Glutamatergic neuron (in vitro differentiated cells): ENCODE data around the gene P2RY8. TPM values are rescaled to one million over a fixed set of nuclear protein-coding genes. Genes with fewer than 3 reads are reported as not detected.

Experiments used
- DNase-seq: peaks from one replicate; pipeline ENCODE4 v3.0.0; 2022
- H3K27ac Mint-ChIP-seq: one replicate; pipeline ENCODE4 v1.8.0; 2020; ENCODE audit warnings: mild to moderate bottlenecking, mixed read lengths, inconsistent platforms; ENCODE audit not compliant: unreplicated experiment
- H3K27me3 Mint-ChIP-seq: one replicate; pipeline ENCODE4 v1.8.0; 2020; ENCODE audit warnings: mild to moderate bottlenecking, moderate library complexity, mixed read lengths, inconsistent platforms; ENCODE audit not compliant: unreplicated experiment
- H3K36me3 Mint-ChIP-seq: one replicate; pipeline ENCODE4 v1.8.0; 2020; ENCODE audit warnings: mild to moderate bottlenecking, mixed read lengths, inconsistent platforms; ENCODE audit not compliant: unreplicated experiment
- H3K4me1 Mint-ChIP-seq: one replicate; pipeline ENCODE4 v1.8.0; 2020; ENCODE audit warnings: mild to moderate bottlenecking, low read depth, mixed read lengths, inconsistent platforms; ENCODE audit not compliant: unreplicated experiment
- H3K4me3 Mint-ChIP-seq: one replicate; pipeline ENCODE4 v1.8.0; 2020; ENCODE audit warnings: mild to moderate bottlenecking, mixed read lengths, inconsistent platforms; ENCODE audit not compliant: unreplicated experiment
- H3K9me3 Mint-ChIP-seq: one replicate; pipeline ENCODE4 v1.8.0; 2020; ENCODE audit warnings: mild to moderate bottlenecking, moderate library complexity, mixed read lengths, inconsistent platforms; ENCODE audit not compliant: unreplicated experiment
- total RNA-seq: library from RNA; stranded (reverse); fragmentation: NEBNext Ultra II Directional; extraction: Animal tissue kit (Norgen Biotek cat#: 25700); gene quantifications from one replicate; pipeline ENCODE4 v1.2.1, GENCODE V29; 2021; ENCODE audit not compliant: unreplicated experiment
- TF ChIP-seq, protein P1 (sequence below): fragments of 200-600 bp; sonication (generic); IDR thresholded peaks from one replicate; pipeline ENCODE4 v1.5.0; 2021; ENCODE audit not compliant: partially characterized antibody, unreplicated experiment

The P2RY8 gene
- total RNA-seq, 1 donor from 2014 or later = 2.3 TPM

- no peak for DNase-seq
- Mint-ChIP-seq H3K27me3 (peaks cover 6% of the 10 kb centered on the region), H3K9me3 (peaks cover 15% of the 10 kb centered on the region), H3K4me3 (no peak overlapping the region), H3K4me1 (no peaks in the 10 kb centered on the region), H3K36me3 (peaks cover 27% of the 10 kb centered on the region), H3K27ac (no peak overlapping the region)
- TF ChIP-seq, protein P1, sequence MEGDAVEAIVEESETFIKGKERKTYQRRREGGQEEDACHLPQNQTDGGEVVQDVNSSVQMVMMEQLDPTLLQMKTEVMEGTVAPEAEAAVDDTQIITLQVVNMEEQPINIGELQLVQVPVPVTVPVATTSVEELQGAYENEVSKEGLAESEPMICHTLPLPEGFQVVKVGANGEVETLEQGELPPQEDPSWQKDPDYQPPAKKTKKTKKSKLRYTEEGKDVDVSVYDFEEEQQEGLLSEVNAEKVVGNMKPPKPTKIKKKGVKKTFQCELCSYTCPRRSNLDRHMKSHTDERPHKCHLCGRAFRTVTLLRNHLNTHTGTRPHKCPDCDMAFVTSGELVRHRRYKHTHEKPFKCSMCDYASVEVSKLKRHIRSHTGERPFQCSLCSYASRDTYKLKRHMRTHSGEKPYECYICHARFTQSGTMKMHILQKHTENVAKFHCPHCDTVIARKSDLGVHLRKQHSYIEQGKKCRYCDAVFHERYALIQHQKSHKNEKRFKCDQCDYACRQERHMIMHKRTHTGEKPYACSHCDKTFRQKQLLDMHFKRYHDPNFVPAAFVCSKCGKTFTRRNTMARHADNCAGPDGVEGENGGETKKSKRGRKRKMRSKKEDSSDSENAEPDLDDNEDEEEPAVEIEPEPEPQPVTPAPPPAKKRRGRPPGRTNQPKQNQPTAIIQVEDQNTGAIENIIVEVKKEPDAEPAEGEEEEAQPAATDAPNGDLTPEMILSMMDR = no peak
These were observed 118.0 kb downstream of the P2RY8 start for GRCh38 chrX:1418901-1419544.

DNA sequence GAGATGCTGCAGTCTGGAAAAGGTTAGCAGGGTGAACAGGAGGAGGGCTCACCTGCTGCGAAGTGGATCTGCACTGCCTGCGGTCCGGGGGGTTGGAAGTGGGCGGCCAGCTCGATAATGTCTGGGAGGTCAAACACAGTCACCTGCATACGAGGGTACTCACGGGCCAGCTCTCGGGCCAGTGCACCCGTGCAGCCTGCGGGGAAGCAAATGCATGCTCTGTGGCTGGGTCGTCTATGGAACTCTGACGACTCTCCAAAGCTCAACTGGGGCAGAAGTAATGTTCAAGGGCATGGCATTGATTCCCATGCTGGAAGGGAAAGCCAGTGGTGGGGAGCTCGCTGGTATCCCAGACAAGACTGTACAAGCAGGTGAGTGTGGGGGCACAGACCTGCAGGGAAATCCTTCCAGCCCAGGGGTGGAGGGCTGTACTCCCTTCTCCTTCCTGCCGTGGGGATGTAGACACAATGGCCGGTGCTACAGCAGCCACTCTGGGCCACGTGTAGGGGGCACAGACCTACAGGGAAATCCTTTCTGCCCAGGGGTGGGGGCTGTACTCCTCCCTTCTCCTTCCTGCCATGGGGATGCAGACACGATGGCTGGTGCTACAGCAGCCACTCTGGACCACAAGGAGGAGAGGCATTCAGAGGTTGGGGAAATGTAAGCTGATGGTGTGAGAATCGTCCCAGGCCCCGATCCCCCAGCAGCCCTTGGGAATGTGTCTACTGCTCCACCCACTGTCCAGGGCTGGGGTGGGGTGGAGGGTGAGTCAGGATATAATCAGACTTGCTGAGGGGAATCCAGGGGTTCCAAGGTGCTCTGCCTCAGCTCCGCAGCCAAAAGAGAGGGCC is 118.8 kb downstream of the P2RY8 start:
- peaks cover 17% of the 10 kb centered on the region for H3K9me3 Mint-ChIP-seq
- H3K36me3 Mint-ChIP-seq = peaks cover 32% of the 10 kb centered on the region
- H3K27ac Mint-ChIP-seq = no peak overlapping the region
- no peaks in the 10 kb centered on the region for H3K4me1 Mint-ChIP-seq
- peaks cover 6% of the 10 kb centered on the region for H3K27me3 Mint-ChIP-seq
- no peak for DNase-seq
- no peak overlapping the region for H3K4me3 Mint-ChIP-seq
- TF ChIP-seq, protein P1 = no peak

- Mint-ChIP-seq H3K9me3 (peaks cover 15% of the 10 kb centered on the region), H3K36me3 (peaks cover 27% of the 10 kb centered on the region), H3K27ac (no peak overlapping the region), H3K27me3 (peaks cover 6% of the 10 kb centered on the region), H3K4me3 (no peak overlapping the region), H3K4me1 (no peaks in the 10 kb centered on the region)
- DNase-seq = no peak
- TF ChIP-seq, protein P1 = no peak
These were observed 119.8 kb downstream of the P2RY8 start for GRCh38 chrX:1416965-1417760.

GRCh38 chrX:1416327-1416784 is 120.6 kb downstream of the P2RY8 start:
- TF ChIP-seq, protein P1 = no peak
- Mint-ChIP-seq H3K27me3 (peaks cover 6% of the 10 kb centered on the region), H3K9me3 (peaks cover 17% of the 10 kb centered on the region), H3K27ac (no peak overlapping the region), H3K4me1 (no peaks in the 10 kb centered on the region), H3K4me3 (no peak overlapping the region), H3K36me3 (peaks cover 20% of the 10 kb centered on the region)
- DNase-seq = no peak

Other genes with a start within 250 kb of the P2RY8 start
- gene IL3RA, start 200.4 kb downstream of the P2RY8 start, total RNA-seq = not detected
- gene SLC25A6, start 145.1 kb downstream of the P2RY8 start, total RNA-seq = 411 TPM
- gene ASMTL, start 84.3 kb downstream of the P2RY8 start, total RNA-seq = 45.5 TPM
- 30.8 TPM for gene AKAP17A, start 54.4 kb upstream of the P2RY8 start, total RNA-seq
- gene ASMT, start 77.9 kb upstream of the P2RY8 start, total RNA-seq = not detected